NT2/D1 (cell line): ENCODE results near the gene WNK3.

Source experiments
- YY1 ChIP-seq: IDR thresholded peaks from 2 replicates; pipeline ENCODE4 v1.6.1; 2011; ENCODE audit not compliant: insufficient read length, insufficient read depth
- ZNF274 ChIP-seq: IDR thresholded peaks from 2 replicates; pipeline ENCODE4 v1.6.1; 2011; ENCODE audit warnings: mild to moderate bottlenecking, low read depth, low read length

DNA sequence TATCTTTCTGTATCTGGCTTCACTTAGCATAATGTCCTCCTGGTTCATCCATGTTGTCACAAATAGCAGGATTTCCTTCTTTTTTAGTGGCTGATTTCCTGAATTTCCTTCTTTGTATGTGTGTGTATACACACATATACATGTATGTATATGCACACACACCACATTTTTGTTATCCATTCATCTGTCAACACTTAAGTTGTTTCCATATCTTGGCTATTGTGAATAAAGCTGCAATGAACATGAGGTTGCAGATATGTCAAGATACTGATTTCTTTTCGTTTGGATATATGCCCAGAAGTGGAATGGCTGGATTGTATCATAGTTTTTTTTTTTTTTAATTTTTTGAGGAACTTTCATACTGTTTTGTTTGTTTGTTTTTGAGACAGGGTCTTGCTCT lies 76.2 kb downstream of the WNK3 start:
- no peak for TF ChIP-seq YY1
- TF ChIP-seq ZNF274, result no peak
